Caki2 (cell line): ENCODE data around the gene PITPNM3. TPM values are rescaled to one million over a fixed set of nuclear protein-coding genes. Genes with fewer than 3 reads are reported as not detected.
A peak's percentile ranks its signal among the peaks of the same experiment; 100 is the strongest.

Source experiments
- DNase-seq: peaks from one replicate; pipeline ENCODE4 v3.0.0-alpha.2; 2015; ENCODE audit warnings: low read depth
- in situ Hi-C: cut with HindIII; loops from 2 replicates; pipeline ENCODE4 v1.10.0; 2016; ENCODE audit warnings: low sequenced_read_pairs, low pct_unique_long_range_greater_than_20kb, mixed read lengths
- total RNA-seq: library from RNA; depleted of rRNA; stranded (reverse); fragments of >200 nt; shearing (Covaris generic); gene quantifications from 2 replicates; pipeline ENCODE4 v1.2.3, GENCODE V29; 2014; ENCODE audit warnings: low replicate concordance

The PITPNM3 gene
- total RNA-seq, 1 experiment from 2014 or later: 2.2 TPM

DNA sequence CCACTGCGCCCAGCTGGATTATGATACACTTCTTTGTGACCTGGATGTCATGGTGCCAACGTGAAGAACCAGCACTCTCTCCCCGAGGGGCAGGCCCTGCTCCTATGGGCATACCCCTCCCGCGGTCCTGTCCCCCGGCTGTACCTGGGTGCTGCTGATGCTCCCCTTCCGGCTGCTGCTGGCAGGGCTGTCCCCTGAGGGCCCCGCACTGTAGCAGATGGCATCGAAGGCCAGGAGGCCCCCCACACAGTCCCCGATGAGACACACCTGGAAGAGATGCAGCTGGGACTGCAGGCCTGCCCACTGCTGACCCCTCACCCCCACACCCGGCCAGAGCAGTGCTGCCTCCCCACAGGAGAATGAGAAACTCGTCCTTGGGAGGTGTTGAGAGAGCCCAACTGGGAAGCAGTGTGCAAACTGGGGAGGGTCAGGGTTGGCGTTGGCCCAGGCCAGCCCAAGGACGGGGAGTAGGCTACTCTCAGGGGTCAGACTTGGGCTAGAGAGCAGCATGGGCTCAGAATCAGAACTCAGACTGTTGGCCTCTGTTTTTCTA is 78.4 kb downstream of the PITPNM3 start:
- in situ Hi-C loops: no loop called here
- DNase-seq: no peak

DNA sequence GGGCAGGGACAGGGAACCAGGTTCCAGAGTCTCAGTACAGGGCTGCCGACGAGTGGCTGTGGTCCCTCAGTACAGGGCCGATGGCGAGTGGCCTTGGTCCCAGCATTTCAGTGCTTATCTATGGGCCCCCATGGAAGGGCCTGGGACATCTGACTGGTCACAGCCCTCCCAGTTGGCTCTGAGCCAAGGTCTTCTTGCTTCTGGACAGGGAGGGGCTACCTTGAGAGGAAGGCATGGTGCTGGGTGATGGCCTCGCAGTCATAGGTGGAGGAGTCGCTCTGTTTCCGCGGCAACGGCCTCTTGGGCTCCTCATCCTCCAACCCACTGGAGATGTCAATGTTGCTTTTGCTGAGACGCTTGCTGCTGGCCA is 79.6 kb downstream of the PITPNM3 start:
- in situ Hi-C loops: no loop called here
- DNase-seq: no peak

DNA sequence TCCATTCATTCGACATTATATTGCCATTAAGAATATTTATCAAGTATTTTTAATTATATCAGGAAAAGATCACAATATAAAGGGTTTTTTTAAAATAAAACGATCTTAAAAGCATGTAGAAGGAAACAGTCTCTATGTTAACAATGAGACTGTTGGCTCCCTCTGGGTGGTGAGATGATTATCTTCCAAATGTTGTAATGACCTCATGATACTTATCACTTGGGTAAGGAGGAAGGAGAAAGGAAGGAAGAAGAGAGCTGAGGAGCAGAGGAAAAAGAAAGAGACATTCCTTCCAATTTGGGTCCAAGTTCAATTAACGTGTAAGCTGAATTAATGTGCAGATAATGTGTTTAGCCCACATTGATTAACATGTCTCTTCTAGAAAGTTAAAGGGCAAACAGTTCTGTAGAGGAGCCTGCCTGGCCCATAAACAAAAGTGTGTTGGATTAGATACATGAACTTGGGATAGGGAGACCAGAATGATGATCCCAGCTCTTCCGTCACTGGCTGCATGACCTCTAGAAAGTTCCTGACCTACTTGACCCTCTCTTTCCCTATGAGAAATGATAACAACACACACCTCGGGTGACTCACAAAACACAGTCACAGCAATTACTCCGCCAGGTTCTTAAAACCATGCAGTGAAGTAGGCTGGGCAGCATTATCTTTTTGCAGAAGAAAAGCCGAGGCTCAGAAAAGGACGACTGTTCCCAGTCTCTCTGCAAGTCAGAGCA is 80.1 kb downstream of the PITPNM3 start:
- in situ Hi-C loops: no loop called here
- DNase-seq: no peak

DNA sequence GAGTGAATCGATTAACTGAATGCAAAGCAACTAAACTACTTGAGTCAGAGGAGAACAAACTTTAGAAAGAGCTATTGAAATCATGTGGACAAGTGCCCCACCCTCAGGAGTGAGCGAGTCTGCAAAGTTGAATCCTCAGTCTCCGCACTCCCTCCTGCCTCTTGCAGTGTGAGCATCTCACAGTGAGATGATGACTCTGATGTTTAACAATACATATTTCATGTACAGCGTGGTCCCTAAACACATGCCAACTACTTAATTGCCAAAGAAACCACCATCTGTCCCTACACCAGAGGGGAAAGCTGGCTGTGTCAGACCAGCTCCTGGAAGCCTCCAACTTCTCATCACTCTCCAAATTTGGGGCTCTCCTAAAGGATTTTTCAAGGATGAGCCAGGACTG is 80.9 kb downstream of the PITPNM3 start:
- in situ Hi-C loops: no loop called here
- DNase-seq: no peak

DNA sequence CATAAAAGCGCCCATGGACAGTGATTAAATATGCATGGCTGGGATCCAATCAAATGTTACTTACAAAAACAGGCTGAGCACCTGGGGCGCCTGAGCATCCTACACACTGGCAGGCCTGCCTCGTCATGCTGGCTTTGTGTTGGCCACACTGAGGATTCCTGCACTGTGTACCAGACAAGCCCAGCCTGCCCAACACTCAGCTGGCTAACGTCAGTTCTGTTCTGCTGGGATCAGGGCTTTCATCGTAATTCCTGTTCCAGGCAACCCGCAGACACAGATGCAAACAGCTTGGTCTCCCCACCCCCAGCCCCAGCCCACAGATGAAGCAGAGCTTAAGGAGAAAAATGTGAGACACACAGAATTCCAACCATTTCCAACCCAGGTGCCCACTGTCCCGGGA is 81.4 kb downstream of the PITPNM3 start:
- in situ Hi-C loops: no loop called here
- no peak for DNase-seq

DNA sequence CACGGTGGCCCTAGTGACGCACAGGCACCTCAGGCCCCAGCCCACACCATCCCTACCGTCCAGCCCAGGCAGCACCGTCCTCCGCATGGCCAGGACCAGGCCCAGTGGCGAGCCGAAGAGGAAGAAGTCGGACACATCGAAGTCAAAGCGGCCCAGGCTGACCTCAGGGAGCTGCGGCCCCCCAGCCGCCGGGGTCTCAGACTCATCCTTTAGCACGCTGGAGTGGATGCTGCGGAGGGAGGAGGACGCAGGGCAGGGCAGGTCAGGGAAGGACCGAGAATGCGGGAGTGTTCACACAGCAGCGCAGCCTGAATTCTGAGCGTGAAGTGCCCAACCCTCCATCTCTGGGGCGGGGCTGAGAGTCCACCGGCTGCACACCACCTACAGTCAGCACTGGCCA is 82.0 kb downstream of the PITPNM3 start:
- in situ Hi-C loops: no loop called here

DNA sequence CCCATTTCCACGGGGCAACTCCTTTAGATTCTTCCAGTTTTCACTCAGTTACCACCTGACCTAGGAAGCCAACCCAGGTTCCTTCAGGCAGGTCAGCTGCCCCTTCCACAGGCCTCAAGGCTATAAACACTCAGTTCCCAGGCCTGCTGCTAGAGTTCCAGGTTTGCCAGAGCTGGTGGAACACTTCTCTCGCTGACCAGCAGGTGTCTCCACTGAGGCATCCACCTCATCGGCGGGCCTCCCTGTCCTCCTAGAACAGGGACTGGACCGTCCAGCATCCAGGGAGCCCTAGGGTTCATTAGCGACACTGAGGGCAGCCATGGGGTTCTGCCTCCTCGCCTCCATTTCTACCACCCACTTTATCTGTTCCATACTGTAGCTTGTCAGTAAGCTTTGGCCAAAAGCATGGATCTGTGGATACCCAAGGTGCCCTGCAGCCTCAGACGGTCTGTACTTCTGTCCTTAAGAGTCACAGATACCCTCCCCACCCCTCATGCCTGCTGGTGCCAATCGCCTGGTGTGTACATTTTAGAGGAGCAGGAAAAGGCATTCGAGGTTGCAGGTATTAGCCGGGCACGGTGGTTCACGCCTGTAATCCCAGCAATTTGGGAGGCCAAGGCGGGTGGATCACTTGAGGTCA is 83.1 kb downstream of the PITPNM3 start:
- DNase-seq: peak; percentile 57
- in situ Hi-C loops: no loop called here

More for the DNA sequence above, 82.0 kb downstream of the PITPNM3 start:
- no peak for DNase-seq

DNA sequence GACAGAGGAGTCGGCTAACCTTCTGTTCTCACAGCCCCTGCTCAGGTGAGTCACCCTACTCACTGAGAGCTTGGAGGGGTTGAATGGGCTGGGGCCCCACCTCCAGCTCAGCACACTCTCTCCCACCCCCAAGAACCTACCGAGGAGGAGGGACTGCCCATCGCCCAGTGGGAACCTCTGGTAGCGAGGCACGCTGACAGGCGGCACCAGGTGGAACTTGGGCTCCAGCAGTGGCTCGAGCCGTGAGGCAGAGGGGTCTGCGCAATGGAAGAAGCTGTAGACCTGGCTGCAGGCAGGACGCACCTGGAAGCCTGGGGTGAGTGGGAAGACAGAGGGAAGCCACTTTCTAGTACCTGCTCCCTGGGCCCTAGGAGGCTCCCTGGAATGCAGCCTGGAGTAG is 83.8 kb downstream of the PITPNM3 start:
- no peak for DNase-seq
- in situ Hi-C loops: no loop called here

DNA sequence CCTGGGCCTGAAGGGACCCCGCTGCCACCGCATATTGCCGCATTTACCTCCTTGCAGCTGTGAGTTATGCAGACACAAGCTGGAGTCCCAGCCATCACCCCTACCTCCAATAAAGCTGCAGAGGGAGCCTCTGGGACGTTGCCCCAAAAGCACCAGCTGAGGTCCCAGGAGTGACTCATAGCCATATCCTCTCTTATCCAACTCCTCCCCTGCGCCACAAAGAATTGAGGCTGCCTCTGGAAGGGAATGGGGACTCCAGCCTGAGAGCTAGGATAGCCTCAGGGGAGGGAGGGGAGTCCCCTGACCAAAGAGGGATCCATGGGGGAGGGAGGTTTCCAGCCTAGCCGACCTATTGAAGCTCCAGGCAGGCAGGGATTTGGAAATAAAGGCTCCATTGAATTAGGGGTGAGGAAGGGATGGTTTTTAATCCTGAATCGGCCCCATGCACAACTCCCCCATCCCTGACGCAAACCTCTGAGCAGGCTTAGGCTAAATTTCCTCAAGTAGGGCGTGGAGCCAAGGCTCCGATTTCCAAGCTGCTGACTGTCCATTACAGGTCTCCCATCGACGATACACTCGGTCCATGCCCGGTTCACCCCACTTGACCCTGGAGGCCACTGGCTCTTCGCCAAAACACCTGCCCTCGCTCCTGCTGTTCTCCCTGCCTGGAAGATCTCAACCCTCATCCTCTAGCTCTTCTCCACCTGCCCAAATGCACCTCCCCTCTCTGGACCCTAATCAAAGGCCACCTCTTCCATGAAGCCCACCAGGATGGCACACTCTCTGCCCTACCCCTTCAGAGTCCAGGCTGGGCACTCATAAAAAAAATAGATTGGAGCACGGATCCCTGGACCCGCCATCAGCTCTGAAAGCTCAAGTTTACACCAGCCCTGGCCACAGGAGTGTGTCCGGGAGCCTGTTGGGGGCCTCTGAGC is 84.6 kb downstream of the PITPNM3 start:
- no peak for DNase-seq
- in situ Hi-C loops: no loop called here

DNA sequence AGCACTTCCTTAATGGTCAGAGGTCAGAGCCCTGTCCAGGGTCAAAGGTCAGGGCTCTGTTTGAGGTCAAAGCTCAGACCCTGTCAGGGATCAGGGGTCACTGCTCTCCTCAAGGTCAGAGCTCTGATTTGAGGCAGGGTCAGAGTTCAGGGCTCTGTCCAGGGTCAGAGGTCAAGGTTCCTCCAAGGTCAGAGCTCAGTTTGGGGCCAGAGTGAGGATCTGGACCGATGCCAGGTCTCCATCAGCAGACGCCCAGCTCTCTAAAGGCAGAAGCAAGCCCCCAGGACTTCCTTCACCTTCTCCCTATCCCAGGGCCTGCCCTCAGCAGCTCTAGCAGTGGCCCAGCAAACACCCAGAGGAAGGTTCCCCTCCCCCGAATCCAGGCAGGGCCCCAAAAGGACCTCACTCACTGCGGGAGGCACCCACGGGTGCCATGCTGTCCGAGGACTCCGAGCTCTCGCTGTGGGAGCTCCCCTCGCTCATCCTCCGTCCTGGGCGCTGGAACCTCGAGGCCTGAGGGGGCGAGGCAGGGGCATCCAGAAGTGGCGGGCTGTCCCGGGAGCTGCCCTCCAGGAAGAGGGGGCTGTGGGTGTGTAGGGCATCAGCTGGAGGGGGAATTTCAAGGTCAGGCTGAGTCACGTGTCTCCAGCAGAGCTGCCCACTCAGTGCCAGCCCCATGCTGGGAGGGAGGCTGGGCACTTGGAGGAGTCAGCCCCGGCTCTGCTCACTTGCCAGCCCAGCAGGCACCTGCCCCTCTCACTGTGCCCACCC is 85.4 kb downstream of the PITPNM3 start:
- in situ Hi-C loops: no loop called here
- DNase-seq: no peak

DNA sequence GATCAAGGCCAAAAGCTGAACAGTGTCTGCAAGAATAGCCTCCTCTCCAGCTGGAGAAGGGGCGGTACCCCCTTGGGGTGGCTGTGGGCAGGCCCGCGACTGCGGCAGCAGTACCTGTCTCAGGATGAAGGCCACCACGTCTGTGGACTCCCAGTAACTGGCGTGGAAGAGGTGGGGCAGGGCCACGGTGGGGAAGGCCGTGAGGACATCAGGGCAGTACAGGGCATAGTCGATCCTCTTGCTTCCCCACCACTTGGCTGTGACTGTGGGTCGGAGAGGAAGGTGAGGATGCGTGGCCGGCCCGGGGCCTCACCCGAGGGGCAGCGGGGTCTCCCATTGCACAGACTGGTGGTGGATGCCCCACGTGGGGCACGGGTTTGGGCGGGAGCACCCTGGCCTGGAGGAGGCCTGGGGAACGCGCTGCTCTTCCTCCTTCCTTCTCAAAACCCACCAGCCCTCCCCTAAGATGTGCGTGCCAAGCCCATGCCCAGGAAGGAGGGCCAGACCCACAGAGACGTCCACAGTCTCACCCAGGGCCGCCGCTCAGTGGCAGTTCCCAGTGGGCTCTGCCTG is 86.1 kb downstream of the PITPNM3 start:
- no peak for DNase-seq
- in situ Hi-C loops: no loop called here

DNA sequence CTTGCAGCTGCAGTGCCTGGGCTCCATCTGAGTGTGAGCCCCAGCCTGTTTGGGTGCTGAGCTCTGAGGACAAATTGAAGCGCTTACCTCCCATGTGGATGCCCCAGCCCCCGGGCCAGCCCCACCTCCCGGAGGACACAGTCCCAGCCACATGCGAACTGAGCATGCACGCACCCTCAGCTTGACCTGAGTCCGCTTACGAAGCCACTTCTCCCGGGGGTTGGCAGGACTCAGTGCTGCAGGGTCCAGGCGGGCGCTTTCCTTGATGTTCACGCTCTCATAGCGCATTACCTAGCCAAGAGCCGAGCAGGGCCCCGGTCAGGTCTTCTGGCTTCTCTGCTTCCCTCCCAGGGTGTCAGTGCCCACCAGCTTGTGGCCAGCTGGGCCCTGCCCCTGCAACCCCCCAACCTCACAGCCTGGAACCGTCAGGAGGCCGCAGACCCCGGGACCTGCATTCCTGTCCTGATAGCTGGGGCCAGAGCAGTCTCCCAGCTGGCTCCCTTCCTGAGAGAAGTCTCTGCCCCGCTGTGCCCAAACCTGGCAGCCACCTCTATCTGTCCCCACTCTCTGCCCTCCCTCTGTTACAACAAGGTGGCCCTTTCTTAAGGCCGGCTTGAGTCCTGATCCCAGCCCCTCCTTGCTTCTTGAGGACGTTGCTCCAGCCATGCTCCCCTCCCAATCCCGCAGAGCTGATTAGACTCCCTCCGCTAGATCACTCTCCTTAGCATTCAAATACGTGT is 88.1 kb downstream of the PITPNM3 start:
- in situ Hi-C loops: no loop called here
- DNase-seq: no peak

DNA sequence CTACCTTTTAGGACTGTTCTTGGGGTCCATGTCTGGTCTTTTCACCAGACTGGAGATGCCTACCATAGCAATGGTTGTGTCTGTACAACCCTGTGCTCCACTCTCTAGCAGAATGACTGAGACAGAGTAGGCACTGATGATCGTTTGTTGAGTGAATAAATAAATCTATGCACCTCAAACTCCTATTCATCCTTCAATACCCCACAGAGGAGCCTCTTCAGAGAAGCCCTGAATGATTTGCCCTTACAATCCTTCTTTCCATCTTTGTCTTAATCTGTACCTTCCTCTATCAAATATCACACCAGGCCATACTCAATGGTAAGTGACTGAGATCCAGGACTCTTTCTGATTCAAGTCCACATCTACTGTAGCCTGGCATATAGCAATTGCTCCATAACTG is 88.8 kb downstream of the PITPNM3 start:
- in situ Hi-C loops: no loop called here
- DNase-seq: no peak

DNA sequence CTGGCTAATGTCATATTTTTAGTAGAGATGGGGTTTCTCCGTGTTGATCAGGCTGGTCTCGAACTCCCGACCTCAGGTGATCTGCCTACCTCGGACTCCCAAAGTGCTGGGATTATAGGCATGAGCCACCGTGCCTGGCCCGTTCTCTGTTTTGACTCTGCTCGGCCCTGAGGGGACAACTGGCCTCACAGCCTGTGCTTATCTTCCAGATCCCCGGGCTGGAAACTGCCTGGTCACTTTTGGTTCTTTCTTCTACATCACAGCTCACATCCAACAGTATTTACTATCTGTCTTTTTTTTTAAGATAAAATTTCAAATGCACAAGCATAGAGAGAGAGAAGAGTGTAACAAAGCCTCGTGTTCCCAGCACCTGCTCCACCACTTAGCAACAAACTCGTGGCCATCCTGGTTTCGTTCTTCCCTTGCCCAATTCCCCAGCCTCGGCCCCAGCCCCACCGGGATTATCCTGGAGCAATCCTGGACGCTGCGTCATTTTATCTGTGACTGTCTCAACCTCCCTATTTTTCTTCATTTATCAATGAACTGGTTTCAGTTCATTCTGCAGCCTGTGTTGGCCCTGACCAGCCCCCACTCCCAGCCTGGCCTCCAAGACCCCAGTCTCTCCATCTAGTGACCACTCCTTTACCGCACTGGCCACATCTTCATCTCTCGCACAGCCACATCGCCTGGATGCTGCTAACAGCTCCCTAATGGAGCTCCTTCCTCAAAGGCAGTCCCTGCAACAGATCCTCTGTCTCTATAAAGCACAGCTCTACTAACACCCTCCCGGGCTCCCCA is 91.0 kb downstream of the PITPNM3 start:
- no peak for DNase-seq
- in situ Hi-C loops: no loop called here

DNA sequence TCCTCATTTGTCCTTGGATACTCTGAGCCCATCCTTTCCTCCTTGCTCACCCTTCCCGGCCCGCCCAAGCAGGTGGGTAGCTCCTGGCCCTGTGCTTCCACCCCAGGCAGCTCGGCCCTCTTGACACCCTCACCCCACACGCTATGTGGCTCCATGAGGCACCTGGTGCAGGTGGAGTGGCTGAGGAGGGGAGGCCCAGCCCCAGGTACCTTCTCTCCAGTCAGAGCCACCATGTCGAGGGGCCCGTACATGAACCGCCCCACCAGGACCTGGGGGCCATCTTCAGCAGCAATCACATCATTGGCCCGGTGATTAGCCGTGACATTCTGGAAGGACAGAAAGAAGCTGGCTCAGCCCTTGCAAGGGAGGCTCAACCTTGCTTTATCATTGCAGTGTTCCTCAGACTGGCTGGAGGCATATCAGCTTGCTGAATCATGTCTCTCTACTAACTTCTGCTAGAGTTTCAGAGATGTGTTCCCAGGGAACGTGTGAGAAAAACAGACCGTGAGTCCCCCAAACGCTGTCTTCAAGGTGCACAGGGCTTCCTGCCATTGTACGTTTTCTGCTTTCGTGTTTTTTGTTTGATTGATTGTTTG is 91.8 kb downstream of the PITPNM3 start:
- in situ Hi-C loops: no loop called here
- DNase-seq: no peak
